Measurements from ENCODE around the gene OR52N1.

The OR52N1 gene

GRCh38 chr11:5767056-5767455, 24.0 kb downstream of the OR52N1 start:
- H3K27ac Mint-ChIP-seq: no peak overlapping the region
- DNase-seq (ENCODE audit: low spot score in 2 of 2) (no peak), ATAC-seq (ENCODE audit: low read depth) (no peak)
- H3K4me3 Mint-ChIP-seq: no peak overlapping the region
- peaks cover 1% of the 10 kb centered on the region for H3K27me3 Mint-ChIP-seq
- no peaks in the 10 kb centered on the region for H3K4me1 Mint-ChIP-seq
- H3K36me3 Mint-ChIP-seq: no peaks in the 10 kb centered on the region
- H3K9me3 Mint-ChIP-seq: no peaks in the 10 kb centered on the region

DNA sequence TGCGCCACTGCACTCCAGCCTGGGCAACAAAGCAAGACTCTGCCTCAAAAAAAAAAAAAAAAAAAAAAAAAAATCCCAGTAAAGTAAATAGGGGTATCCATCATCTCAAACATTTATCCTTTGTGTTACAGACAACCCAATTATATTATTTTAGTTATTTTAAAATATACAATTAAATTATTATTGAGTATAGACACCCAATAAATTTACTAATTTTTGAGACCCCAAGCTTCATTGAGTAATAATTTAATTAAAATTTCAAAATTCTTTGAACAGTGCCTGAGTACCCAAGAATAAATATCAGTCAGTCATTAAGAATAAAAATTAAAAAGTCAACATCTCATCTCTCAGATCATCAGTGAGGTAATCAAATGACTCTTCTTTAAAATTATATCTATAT, 37.1 kb downstream of the OR52N1 start, which contains the start of gene OR52N4:
TSS of gene OR52N4 (plus strand) at position 301 of the 400 bp plus-strand sequence. CDS start 498 bp downstream, outside the sequence.
- no peak within 1 kb of the TSS for H3K4me3 Mint-ChIP-seq
- no peaks in the 10 kb centered on the region for H3K4me1 Mint-ChIP-seq
- no peaks in the 10 kb centered on the region for H3K27me3 Mint-ChIP-seq
- ATAC-seq (ENCODE audit: low read depth) (no peak), DNase-seq (ENCODE audit: low spot score in 2 of 2) (no peak)
- no peak within 1 kb of the TSS for H3K27ac Mint-ChIP-seq
- H3K36me3 Mint-ChIP-seq: peaks cover 4% of the 10 kb centered on the region
- H3K9me3 Mint-ChIP-seq: no peaks in the 10 kb centered on the region

- Mint-ChIP-seq H3K27ac (no peak overlapping the region), H3K4me1 (no peaks in the 10 kb centered on the region), H3K9me3 (no peaks in the 10 kb centered on the region), H3K36me3 (no peaks in the 10 kb centered on the region), H3K4me3 (no peak overlapping the region), H3K27me3 (no peaks in the 10 kb centered on the region)
- ATAC-seq (ENCODE audit: low read depth) (no peak), DNase-seq (ENCODE audit: low spot score in 2 of 2) (no peak)
These were observed 41.2 kb downstream of the OR52N1 start for GRCh38 chr11:5749836-5750235.

- Mint-ChIP-seq H3K4me1 (no peaks in the 10 kb centered on the region), H3K27me3 (no peaks in the 10 kb centered on the region), H3K27ac (no peak overlapping the region), H3K4me3 (no peak overlapping the region), H3K9me3 (peaks cover 3% of the 10 kb centered on the region), H3K36me3 (peaks cover 6% of the 10 kb centered on the region)
- DNase-seq (ENCODE audit: low spot score in 2 of 2) (no peak), ATAC-seq (ENCODE audit: low read depth) (no peak)
These were observed 44.5 kb downstream of the OR52N1 start for GRCh38 chr11:5746614-5747013.

- no peaks in the 10 kb centered on the region for H3K4me1 Mint-ChIP-seq
- no peak for ATAC-seq (ENCODE audit: low read depth)
- H3K27ac Mint-ChIP-seq: no peak overlapping the region
- no peak for DNase-seq (ENCODE audit: low spot score in 2 of 2)
- no peaks in the 10 kb centered on the region for H3K27me3 Mint-ChIP-seq
- H3K9me3 Mint-ChIP-seq: peaks cover 5% of the 10 kb centered on the region
- H3K4me3 Mint-ChIP-seq: no peak overlapping the region
- peaks cover 34% of the 10 kb centered on the region for H3K36me3 Mint-ChIP-seq
These were observed 52.6 kb downstream of the OR52N1 start for GRCh38 chr11:5738431-5738830.

DNA sequence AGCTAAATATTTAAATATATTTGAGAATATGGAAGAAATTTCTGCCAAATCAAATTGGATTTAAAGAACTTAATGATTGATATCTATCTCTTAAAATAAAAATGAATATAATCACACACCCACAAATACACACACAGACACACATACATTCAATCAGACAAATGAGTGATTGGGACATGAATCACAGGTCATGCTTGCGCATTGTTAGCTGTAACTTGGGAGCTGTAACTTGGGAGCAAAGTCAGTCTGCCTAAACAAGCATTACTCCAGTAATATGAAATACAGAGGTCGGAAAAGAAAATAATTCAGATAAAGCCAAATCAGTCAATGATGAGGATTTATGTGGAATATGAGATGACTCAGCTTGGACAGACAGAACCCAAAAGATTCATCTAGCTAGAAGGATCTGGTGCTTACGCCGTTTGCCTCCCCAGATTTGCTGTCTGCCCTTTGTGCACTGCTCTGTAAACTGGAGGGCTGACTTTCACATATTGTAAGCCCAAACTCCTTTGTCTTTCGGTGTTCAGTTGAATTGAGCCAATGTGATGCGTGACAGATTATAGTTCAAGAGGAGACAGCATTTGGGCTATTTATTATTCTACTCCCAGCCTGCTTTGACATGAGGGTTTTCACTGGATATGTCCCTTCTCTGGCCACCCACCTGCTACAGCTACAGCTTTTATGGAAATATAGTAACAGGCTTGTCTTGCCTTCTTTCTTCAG, 53.2 kb downstream of the OR52N1 start:
- H3K27ac Mint-ChIP-seq: no peak overlapping the region
- ATAC-seq (ENCODE audit: low read depth): no peak
- no peak overlapping the region for H3K4me3 Mint-ChIP-seq
- H3K27me3 Mint-ChIP-seq: no peaks in the 10 kb centered on the region
- H3K4me1 Mint-ChIP-seq: no peaks in the 10 kb centered on the region
- H3K9me3 Mint-ChIP-seq: peaks cover 5% of the 10 kb centered on the region
- H3K36me3 Mint-ChIP-seq: peaks cover 34% of the 10 kb centered on the region
- no peak for DNase-seq (ENCODE audit: low spot score in 2 of 2)

GRCh38 chr11:5737091-5737490, 54.0 kb downstream of the OR52N1 start:
- ATAC-seq (ENCODE audit: low read depth): no peak
- H3K4me1 Mint-ChIP-seq: no peaks in the 10 kb centered on the region
- H3K9me3 Mint-ChIP-seq: peaks cover 5% of the 10 kb centered on the region
- no peak for DNase-seq (ENCODE audit: low spot score in 2 of 2)
- H3K27me3 Mint-ChIP-seq: no peaks in the 10 kb centered on the region
- no peak overlapping the region for H3K4me3 Mint-ChIP-seq
- peaks cover 34% of the 10 kb centered on the region for H3K36me3 Mint-ChIP-seq
- H3K27ac Mint-ChIP-seq: no peak overlapping the region

Measured in memory B cell (primary cell).